Measurements from ENCODE around the gene TRIM34. TPM values are rescaled to one million over a fixed set of nuclear protein-coding genes. Genes with fewer than 3 reads are reported as not detected.

TRIM34 gene
- total RNA-seq, 1 donor from 2014 or later: 4.6 TPM

- Mint-ChIP-seq H3K4me1 (ENCODE audit: low read depth, unreplicated experiment) (peaks cover 21% of the 10 kb centered on the region), H3K27me3 (ENCODE audit: low read depth, unreplicated experiment) (no peaks in the 10 kb centered on the region), H3K9me3 (ENCODE audit: unreplicated experiment) (no peaks in the 10 kb centered on the region), H3K27ac (ENCODE audit: unreplicated experiment) (no peak overlapping the region), H3K4me3 (ENCODE audit: unreplicated experiment) (no peak overlapping the region), H3K36me3 (ENCODE audit: low read depth, unreplicated experiment) (no peaks in the 10 kb centered on the region)
- FAIRE-seq (no peak), DNase-seq (ENCODE audit: low read depth) (no peak)
- Histone ChIP-seq H2AFZ (ENCODE audit: low read depth, low read length) (no peak overlapping the region), H3K4me1 (ENCODE audit: insufficient read depth, low read length) (peaks cover 5% of the 10 kb centered on the region), H3K27me3 (ENCODE audit: insufficient read depth, low read length) (no peaks in the 10 kb centered on the region), H3K27ac (ENCODE audit: low read depth, low read length) (no peak overlapping the region), H3K36me3 (ENCODE audit: insufficient read depth, low read length) (no peaks in the 10 kb centered on the region), H3K79me2 (ENCODE audit: insufficient read depth, low read length) (no peaks in the 10 kb centered on the region), H3K4me2 (ENCODE audit: low read length) (no peak overlapping the region), H3K9ac (ENCODE audit: low read length) (no peak overlapping the region), H3K4me3 (ENCODE audit: insufficient read depth, low read depth, low read length) (no peak overlapping the region), H4K20me1 (ENCODE audit: insufficient read depth, low read length) (no peaks in the 10 kb centered on the region), H3K9me3 (ENCODE audit: insufficient read depth, low read depth, low read length) (no peaks in the 10 kb centered on the region)
- TF ChIP-seq EZH2 (IDR thresholded peaks at IDR 0.05; ENCODE audit: insufficient read depth, low read length) (no peak), CTCF (IDR thresholded peaks at IDR 0.05; ENCODE audit: insufficient read depth, low read depth, low read length) (no peak)
Measured at GRCh38 chr11:5591613-5592012, 33.2 kb upstream of the TRIM34 start.

GRCh38 chr11:5592615-5593014, 32.2 kb upstream of the TRIM34 start:
- no peak overlapping the region for H3K4me2 ChIP-seq (ENCODE audit: low read length)
- H3K9ac ChIP-seq (ENCODE audit: low read length): peak overlapping the region; percentile 21
- H3K4me1 ChIP-seq (ENCODE audit: insufficient read depth, low read length): peaks cover 6% of the 10 kb centered on the region
- no peaks in the 10 kb centered on the region for H4K20me1 ChIP-seq (ENCODE audit: insufficient read depth, low read length)
- Mint-ChIP-seq H3K9me3 (ENCODE audit: unreplicated experiment) (no peaks in the 10 kb centered on the region), H3K4me3 (ENCODE audit: unreplicated experiment) (no peak overlapping the region), H3K36me3 (ENCODE audit: low read depth, unreplicated experiment) (no peaks in the 10 kb centered on the region), H3K27me3 (ENCODE audit: low read depth, unreplicated experiment) (no peaks in the 10 kb centered on the region), H3K27ac (ENCODE audit: unreplicated experiment) (peak overlapping the region; percentile 60), H3K4me1 (ENCODE audit: low read depth, unreplicated experiment) (peaks cover 23% of the 10 kb centered on the region)
- H3K36me3 ChIP-seq (ENCODE audit: insufficient read depth, low read length): no peaks in the 10 kb centered on the region
- H3K79me2 ChIP-seq (ENCODE audit: insufficient read depth, low read length): peaks cover under 1% of the 10 kb centered on the region
- H2AFZ ChIP-seq (ENCODE audit: low read depth, low read length): no peak overlapping the region
- H3K27me3 ChIP-seq (ENCODE audit: insufficient read depth, low read length): no peaks in the 10 kb centered on the region
- H3K9me3 ChIP-seq (ENCODE audit: insufficient read depth, low read depth, low read length): no peaks in the 10 kb centered on the region
- FAIRE-seq (no peak), DNase-seq (ENCODE audit: low read depth) (no peak)
- H3K27ac ChIP-seq (ENCODE audit: low read depth, low read length): peak overlapping the region; percentile 23
- no peak overlapping the region for H3K4me3 ChIP-seq (ENCODE audit: insufficient read depth, low read depth, low read length)
- TF ChIP-seq CTCF (IDR thresholded peaks at IDR 0.05; ENCODE audit: insufficient read depth, low read depth, low read length) (no peak), EZH2 (IDR thresholded peaks at IDR 0.05; ENCODE audit: insufficient read depth, low read length) (no peak)

- DNase-seq (ENCODE audit: low read depth) (peak; percentile 59), FAIRE-seq (no peak)
- H3K9ac ChIP-seq (ENCODE audit: low read length): peak overlapping the region; percentile 21
- peak overlapping the region; percentile 67 for H3K27ac Mint-ChIP-seq (ENCODE audit: unreplicated experiment)
- TF ChIP-seq EZH2 (IDR thresholded peaks at IDR 0.05; ENCODE audit: insufficient read depth, low read length) (no peak), CTCF (IDR thresholded peaks at IDR 0.05; ENCODE audit: insufficient read depth, low read depth, low read length) (no peak)
- H3K27ac ChIP-seq (ENCODE audit: low read depth, low read length): peak overlapping the region; percentile 23
- H3K9me3 Mint-ChIP-seq (ENCODE audit: unreplicated experiment): no peaks in the 10 kb centered on the region
- H3K4me1 ChIP-seq (ENCODE audit: insufficient read depth, low read length): peaks cover 11% of the 10 kb centered on the region
- no peaks in the 10 kb centered on the region for H3K27me3 ChIP-seq (ENCODE audit: insufficient read depth, low read length)
- no peak overlapping the region for H3K4me3 Mint-ChIP-seq (ENCODE audit: unreplicated experiment)
- H3K79me2 ChIP-seq (ENCODE audit: insufficient read depth, low read length): peaks cover 5% of the 10 kb centered on the region
- no peaks in the 10 kb centered on the region for H3K27me3 Mint-ChIP-seq (ENCODE audit: low read depth, unreplicated experiment)
- H3K4me2 ChIP-seq (ENCODE audit: low read length): peak overlapping the region; percentile 8
- H3K4me1 Mint-ChIP-seq (ENCODE audit: low read depth, unreplicated experiment): peaks cover 26% of the 10 kb centered on the region
- H4K20me1 ChIP-seq (ENCODE audit: insufficient read depth, low read length): no peaks in the 10 kb centered on the region
- no peaks in the 10 kb centered on the region for H3K36me3 Mint-ChIP-seq (ENCODE audit: low read depth, unreplicated experiment)
- no peaks in the 10 kb centered on the region for H3K36me3 ChIP-seq (ENCODE audit: insufficient read depth, low read length)
- H3K9me3 ChIP-seq (ENCODE audit: insufficient read depth, low read depth, low read length): no peaks in the 10 kb centered on the region
- no peak overlapping the region for H3K4me3 ChIP-seq (ENCODE audit: insufficient read depth, low read depth, low read length)
- H2AFZ ChIP-seq (ENCODE audit: low read depth, low read length): no peak overlapping the region
Measured at GRCh38 chr11:5593146-5593545, 31.7 kb upstream of the TRIM34 start.

Measured in astrocyte (in vitro differentiated cells and primary cell).